GM18498 (cell line): Measurements from ENCODE around the gene IQGAP1.

ENCODE experiments used
- ATAC-seq: cut with Tn5 transposase; IDR thresholded peaks from one replicate; pipeline ENCODE4 v1.9.1; 2021; ENCODE audit warnings: mild to moderate bottlenecking, moderate library complexity; ENCODE audit not compliant: unreplicated experiment

Gene IQGAP1

GRCh38 chr15:90524018-90524803 lies 136.2 kb downstream of the IQGAP1 start:
- ATAC-seq: peak; percentile 77

GRCh38 chr15:90529011-90529370 lies 140.9 kb downstream of the IQGAP1 start:
- ATAC-seq: no peak

- peak; percentile 77 for ATAC-seq
Measured at GRCh38 chr15:90529371-90530249, 141.6 kb downstream of the IQGAP1 start, which contains the start of gene CRTC3. TSS of gene CRTC3 (plus strand) at chr15:90529923. CDS start at chr15:90530072, 149 bp downstream.

GRCh38 chr15:90530250-90531051 lies 142.4 kb downstream of the IQGAP1 start:
- ATAC-seq: peak; percentile 44

GRCh38 chr15:90531147-90531546 lies 143.1 kb downstream of the IQGAP1 start:
- no peak for ATAC-seq

- no peak for ATAC-seq
Measured at GRCh38 chr15:90535254-90535653, 147.2 kb downstream of the IQGAP1 start.

- no peak for ATAC-seq
Measured at GRCh38 chr15:90539789-90540188, 151.7 kb downstream of the IQGAP1 start.

- no peak for ATAC-seq
Measured at GRCh38 chr15:90540768-90541167, 152.7 kb downstream of the IQGAP1 start.

GRCh38 chr15:90545095-90545494 lies 157.1 kb downstream of the IQGAP1 start:
- ATAC-seq: no peak

- no peak for ATAC-seq
Measured at GRCh38 chr15:90547540-90547939, 159.5 kb downstream of the IQGAP1 start.

- peak; percentile 65 for ATAC-seq
Measured at GRCh38 chr15:90550919-90551318, 162.9 kb downstream of the IQGAP1 start.
